ENCODE data around the gene PDLIM7.

The PDLIM7 gene

DNA sequence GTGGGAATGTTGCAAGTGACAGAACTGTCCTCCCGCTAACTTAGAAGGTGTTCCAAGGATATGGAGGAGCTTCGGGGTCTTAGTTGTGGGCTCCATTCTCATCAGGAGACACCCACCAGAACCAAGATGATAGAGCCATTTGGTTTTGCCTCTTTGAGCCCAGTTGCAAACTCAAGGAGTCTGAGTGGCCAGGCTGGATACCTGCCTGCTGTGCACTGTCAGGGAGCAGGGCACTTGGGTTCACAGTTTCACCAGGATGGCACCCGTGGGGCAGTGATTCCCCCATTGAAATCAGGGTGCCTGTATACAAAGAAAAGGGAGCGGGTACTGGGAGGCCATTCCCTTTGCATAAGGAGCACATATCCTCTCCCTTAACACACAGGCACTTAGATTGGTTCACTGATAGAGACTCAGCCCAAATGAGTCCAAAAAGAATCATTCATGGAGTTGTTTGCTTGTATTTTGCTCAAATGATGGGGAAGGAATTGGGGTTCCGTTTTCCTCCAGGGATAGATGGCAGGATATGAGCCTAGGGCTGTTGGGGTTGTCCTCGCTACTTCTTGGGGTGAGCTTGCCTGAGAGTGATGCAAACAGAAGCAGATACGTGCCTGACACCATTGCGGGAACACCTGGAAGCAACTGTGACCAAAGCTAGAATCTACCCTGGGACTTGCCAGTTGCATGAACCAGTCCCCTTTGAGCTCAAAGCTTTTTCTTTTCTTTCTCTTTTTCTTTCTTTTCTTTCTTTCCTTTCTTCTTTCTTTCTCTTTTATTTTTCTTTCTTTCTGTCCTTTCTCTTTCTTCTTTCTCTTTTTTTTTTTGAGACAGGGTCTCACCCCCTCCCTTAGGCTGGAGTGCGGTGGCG, 52.1 kb downstream of the PDLIM7 start:
- H3K36me3 Mint-ChIP-seq (ENCODE audit: low read depth), result no peaks in the 10 kb centered on the region
- H3K4me3 Mint-ChIP-seq, result peak overlapping the region; percentile 79 to 86 (median 82)
- H3K4me1 Mint-ChIP-seq, result peaks cover 26% of the 10 kb centered on the region
- TF ChIP-seq, protein P1, sequence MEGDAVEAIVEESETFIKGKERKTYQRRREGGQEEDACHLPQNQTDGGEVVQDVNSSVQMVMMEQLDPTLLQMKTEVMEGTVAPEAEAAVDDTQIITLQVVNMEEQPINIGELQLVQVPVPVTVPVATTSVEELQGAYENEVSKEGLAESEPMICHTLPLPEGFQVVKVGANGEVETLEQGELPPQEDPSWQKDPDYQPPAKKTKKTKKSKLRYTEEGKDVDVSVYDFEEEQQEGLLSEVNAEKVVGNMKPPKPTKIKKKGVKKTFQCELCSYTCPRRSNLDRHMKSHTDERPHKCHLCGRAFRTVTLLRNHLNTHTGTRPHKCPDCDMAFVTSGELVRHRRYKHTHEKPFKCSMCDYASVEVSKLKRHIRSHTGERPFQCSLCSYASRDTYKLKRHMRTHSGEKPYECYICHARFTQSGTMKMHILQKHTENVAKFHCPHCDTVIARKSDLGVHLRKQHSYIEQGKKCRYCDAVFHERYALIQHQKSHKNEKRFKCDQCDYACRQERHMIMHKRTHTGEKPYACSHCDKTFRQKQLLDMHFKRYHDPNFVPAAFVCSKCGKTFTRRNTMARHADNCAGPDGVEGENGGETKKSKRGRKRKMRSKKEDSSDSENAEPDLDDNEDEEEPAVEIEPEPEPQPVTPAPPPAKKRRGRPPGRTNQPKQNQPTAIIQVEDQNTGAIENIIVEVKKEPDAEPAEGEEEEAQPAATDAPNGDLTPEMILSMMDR (IDR thresholded peaks at IDR 0.05; ENCODE audit: unreplicated experiment in 3 of 3), result no peak
- H3K27me3 Mint-ChIP-seq (ENCODE audit: low read depth), result peaks cover 20% of the 10 kb centered on the region
- H3K27ac Mint-ChIP-seq, result peak overlapping the region in 2 of 3 experiments; percentile 18 to 51
- no peaks in the 10 kb centered on the region for H3K9me3 Mint-ChIP-seq

- Mint-ChIP-seq H3K36me3 (ENCODE audit: low read depth) (peaks cover 8% of the 10 kb centered on the region), H3K4me3 (peak overlapping the region; percentile 79 to 86 (median 82)), H3K4me1 (peaks cover 26% of the 10 kb centered on the region), H3K9me3 (no peaks in the 10 kb centered on the region), H3K27ac (no peak overlapping the region), H3K27me3 (ENCODE audit: low read depth) (peaks cover 20% of the 10 kb centered on the region)
- TF ChIP-seq, protein P1 (IDR thresholded peaks at IDR 0.05; ENCODE audit: unreplicated experiment in 3 of 3), result no peak
These were observed 53.0 kb downstream of the PDLIM7 start for GRCh38 chr5:177444106-177445051.

GRCh38 chr5:177443144-177443983, 54.0 kb downstream of the PDLIM7 start:
- peaks cover 16% of the 10 kb centered on the region for H3K27me3 Mint-ChIP-seq (ENCODE audit: low read depth)
- peaks cover 22% of the 10 kb centered on the region for H3K4me1 Mint-ChIP-seq
- H3K9me3 Mint-ChIP-seq, result no peaks in the 10 kb centered on the region
- H3K4me3 Mint-ChIP-seq, result no peak overlapping the region
- TF ChIP-seq, protein P1 (IDR thresholded peaks at IDR 0.05; ENCODE audit: unreplicated experiment in 3 of 3), result no peak
- H3K27ac Mint-ChIP-seq, result no peak overlapping the region
- peaks cover 15% of the 10 kb centered on the region for H3K36me3 Mint-ChIP-seq (ENCODE audit: low read depth)

DNA sequence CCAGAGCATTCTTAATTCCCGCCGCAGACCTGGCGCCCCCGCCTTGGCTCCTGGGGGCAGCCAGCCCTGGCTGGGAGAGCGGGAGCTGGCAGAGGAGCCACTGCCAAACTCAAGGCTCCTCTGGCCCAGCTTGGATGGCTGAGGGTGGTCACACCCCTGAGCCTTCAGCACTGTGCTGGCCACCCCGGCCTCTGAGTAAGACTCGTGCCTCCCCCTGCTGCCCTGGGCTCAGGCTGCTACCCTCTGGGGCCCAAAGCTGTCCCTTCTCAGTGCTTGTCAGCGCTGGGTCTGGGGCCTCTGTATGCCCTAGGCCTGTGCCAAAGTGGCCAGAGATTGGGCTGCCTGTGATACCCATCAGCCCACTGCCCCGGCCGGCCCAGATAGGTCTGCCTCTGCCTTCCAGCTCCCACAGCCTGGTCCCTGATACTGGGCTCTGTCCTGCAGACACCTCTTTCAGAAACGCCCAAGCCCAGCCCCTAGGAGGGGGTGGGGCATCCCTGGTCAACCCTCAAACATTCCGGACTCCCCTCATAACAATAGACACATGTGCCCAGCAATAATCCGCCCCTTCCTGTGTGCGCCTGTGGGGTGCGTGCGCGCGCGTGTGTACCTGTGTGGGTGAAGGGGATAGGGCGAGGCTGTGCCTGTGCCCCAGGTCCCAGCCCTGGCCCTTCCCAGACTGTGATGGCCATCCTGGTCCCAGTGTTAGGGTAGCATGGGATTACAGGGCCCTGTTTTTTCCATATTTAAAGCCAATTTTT, 55.2 kb downstream of the PDLIM7 start:
- Mint-ChIP-seq H3K4me1 (peaks cover 16% of the 10 kb centered on the region), H3K27ac (no peak overlapping the region), H3K9me3 (no peaks in the 10 kb centered on the region), H3K36me3 (ENCODE audit: low read depth) (peaks cover 26% of the 10 kb centered on the region), H3K27me3 (ENCODE audit: low read depth) (peaks cover 14% of the 10 kb centered on the region), H3K4me3 (no peak overlapping the region)
- TF ChIP-seq, protein P1 (IDR thresholded peaks at IDR 0.05; ENCODE audit: unreplicated experiment in 3 of 3), result no peak

All from nephron (organoid).